Tibial artery (tissue), 4 donors: ENCODE measurements around the gene MINK1.

Experiments used
- DNase-seq, 2 donors: peaks; one replicate each; pipeline ENCODE4 v3.0.0-alpha.2; 2019
- H3K27ac ChIP-seq, 2 donors: fragments of 200-600 bp; sonication (generic) in 1 of 2; 1 replicate in 1 of 2; 2 replicates in 1 of 2; pipeline ENCODE4 v1.5.1; 2018 to 2019; ENCODE audit warnings: mild to moderate bottlenecking in 1 of 2
- H3K27me3 ChIP-seq, 2 donors: fragments of 200-600 bp; sonication (generic) in 1 of 2; one replicate each; pipeline versions ENCODE4 v1.5.1 to v1.6.0; 2016 to 2019
- H3K36me3 ChIP-seq, 3 donors: fragments of 200-600 bp; sonication (generic) in 2 of 3; one replicate each; pipeline ENCODE4 v1.5.1; 2016 to 2019; ENCODE audit warnings: mild to moderate bottlenecking in 2 of 3
- H3K4me1 ChIP-seq, 4 donors: fragments of 200-600 bp; sonication (generic) in 2 of 4; 1 replicate in 3 of 4; 2 replicates in 1 of 4; pipeline ENCODE4 v1.5.1; 2016 to 2019
- H3K4me3 ChIP-seq, 2 donors: fragments of 200-600 bp; sonication (generic) in 1 of 2; 1 replicate in 1 of 2; 2 replicates in 1 of 2; pipeline ENCODE4 v1.5.1; 2018 to 2019; ENCODE audit warnings: mild to moderate bottlenecking in 2 of 2
- H3K9me3 ChIP-seq, 3 donors: fragments of 200-600 bp; sonication (generic) in 1 of 3; one replicate each; pipeline ENCODE4 v1.5.1; 2016 to 2019
- intact Hi-C: fragments of 100-400 bp; cut with DNase I; formaldehyde crosslinking; loops from one replicate; pipeline ENCODE4 v1.15.0; 2023; ENCODE audit warnings: low total_unique reads
- TF ChIP-seq, protein P1 (sequence below), 2 experiments: fragments of 200-600 bp in 1 of 2; fragments of 450-650 bp in 1 of 2; IDR thresholded peaks; one replicate each; pipeline ENCODE4 v1.5.1; 2017 to 2019; ENCODE audit warnings: antibody characterized with exemption in 2 of 2, mild to moderate bottlenecking in 1 of 2, moderate library complexity in 1 of 2

Gene MINK1

DNA sequence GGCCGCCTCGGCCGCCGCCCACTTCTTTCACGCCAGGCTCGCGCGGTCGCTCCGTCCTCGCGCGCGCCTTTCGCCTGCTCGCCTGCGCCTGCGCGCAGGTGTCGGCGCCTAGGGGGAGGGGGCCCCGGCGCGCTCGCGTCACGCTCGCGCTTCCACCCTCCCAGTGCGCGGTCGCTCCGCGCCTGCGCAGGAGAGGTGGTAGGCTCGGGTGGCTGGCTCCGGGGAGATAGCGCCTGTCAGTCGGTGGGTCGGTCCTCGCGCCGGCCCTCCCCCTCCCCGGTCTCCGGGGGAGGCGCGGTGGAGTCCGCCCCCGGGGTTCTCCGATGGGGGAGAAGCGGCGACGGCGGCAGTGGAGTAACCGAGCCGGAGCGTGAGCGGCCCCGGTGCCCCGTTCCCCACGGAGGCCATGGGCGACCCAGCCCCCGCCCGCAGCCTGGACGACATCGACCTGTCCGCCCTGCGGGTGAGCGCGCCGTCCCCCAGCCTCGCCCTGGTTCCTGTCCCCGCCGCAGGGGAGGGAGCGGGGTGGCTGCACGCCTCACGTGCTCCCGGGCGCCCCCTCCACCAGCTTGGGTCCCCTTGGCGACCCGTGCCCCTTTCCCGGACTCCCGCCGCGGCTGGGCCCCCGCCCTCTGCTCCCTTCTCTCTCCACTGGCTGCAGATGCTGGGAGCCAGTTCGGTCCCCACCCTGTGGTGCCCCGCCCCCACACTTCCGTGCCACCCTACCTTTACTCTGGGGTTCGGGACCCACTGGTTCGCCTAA, at the start of gene MINK1:
MINK1 (plus strand) TSS at position 163 of the 763 bp plus-strand sequence; CDS start at position 407, 244 bp downstream.
- Histone ChIP-seq H3K4me1 (peaks cover 0 to 18% (median 11%) of the 10 kb centered on the region in 4 donors), H3K27me3 (no peaks in the 10 kb centered on the region), H3K36me3 (no peaks in the 10 kb centered on the region), H3K4me3 (peak within 1 kb of the TSS; percentile 83 to 90), H3K27ac (peak within 1 kb of the TSS; percentile 88 to 91), H3K9me3 (no peaks in the 10 kb centered on the region)
- TF ChIP-seq, protein P1, sequence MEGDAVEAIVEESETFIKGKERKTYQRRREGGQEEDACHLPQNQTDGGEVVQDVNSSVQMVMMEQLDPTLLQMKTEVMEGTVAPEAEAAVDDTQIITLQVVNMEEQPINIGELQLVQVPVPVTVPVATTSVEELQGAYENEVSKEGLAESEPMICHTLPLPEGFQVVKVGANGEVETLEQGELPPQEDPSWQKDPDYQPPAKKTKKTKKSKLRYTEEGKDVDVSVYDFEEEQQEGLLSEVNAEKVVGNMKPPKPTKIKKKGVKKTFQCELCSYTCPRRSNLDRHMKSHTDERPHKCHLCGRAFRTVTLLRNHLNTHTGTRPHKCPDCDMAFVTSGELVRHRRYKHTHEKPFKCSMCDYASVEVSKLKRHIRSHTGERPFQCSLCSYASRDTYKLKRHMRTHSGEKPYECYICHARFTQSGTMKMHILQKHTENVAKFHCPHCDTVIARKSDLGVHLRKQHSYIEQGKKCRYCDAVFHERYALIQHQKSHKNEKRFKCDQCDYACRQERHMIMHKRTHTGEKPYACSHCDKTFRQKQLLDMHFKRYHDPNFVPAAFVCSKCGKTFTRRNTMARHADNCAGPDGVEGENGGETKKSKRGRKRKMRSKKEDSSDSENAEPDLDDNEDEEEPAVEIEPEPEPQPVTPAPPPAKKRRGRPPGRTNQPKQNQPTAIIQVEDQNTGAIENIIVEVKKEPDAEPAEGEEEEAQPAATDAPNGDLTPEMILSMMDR (IDR thresholded peaks at IDR 0.05) = peak in 1 of 2 experiments; percentile 3
- DNase-seq = peak; percentile 82 to 93
- intact Hi-C loops = loop anchor here (5.0 to 10.0 kb wide), 2 partner anchors 46 to 51 kb away; partner anchors contain the start of genes GLTPD2 and VMO1

DNA sequence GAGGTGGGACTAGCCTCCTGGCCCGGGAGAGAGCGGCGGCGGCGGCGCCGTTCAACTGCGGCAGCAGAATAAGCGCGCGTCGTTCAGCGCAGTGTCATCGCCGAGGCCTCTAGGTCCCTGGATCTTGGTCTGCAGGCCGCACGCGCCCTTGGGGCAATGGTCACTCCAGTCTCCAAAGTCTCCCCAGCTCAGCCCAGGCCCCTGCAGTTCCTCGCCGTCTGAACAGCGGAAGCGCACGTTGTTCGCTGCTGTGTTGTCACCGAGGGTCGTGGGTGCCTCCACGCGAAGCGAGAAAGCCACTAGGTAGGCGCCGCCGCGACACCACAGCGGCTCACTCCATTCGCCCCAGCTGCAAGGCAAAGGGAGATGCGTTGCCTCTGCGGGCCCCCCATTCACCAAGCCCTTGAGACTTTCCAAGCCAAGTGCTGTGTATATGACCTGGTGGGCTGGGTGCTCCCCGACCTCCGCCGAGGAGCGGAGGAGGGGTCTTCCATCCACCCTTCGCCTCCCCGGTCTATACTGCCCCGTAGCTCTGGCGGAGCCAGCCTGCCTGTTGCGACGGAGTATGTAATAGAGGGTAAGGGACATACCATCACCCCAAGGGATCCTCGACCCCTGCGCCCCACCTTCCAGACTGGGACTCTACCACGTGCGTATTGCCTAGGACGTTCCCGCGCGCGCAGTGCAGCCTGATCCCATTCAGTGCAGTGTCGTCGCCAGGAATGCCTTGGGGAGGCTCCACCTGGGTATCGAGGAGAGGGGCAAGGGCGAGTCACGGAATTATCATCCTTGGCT, 47.6 kb upstream of the MINK1 start:
- DNase-seq = no peak
- Histone ChIP-seq H3K27ac (no peak overlapping the region), H3K9me3 (no peaks in the 10 kb centered on the region), H3K36me3 (no peaks in the 10 kb centered on the region), H3K4me1 (peaks cover 0 to 42% (median 31%) of the 10 kb centered on the region in 4 donors), H3K27me3 (peaks cover 0 to 46% of the 10 kb centered on the region in 2 donors), H3K4me3 (peak overlapping the region; percentile 9 to 33)
- intact Hi-C loops = loop anchor here (5.0 kb wide), 3 partner anchors 47 to 97 kb away; partner anchors contain the start of genes MED11 and MINK1
- TF ChIP-seq, protein P1 (IDR thresholded peaks at IDR 0.05) = no peak

GRCh38 chr17:4786106-4786511, 47.0 kb upstream of the MINK1 start, which contains the start of gene VMO1:
Gene VMO1 (minus strand): TSS chr17:4786364. CDS start chr17:4786352, 12 bp downstream.
- H3K27me3 ChIP-seq = peaks cover 0 to 41% of the 10 kb centered on the region in 2 donors
- H3K4me3 ChIP-seq = peak within 1 kb of the TSS; percentile 9 to 33
- DNase-seq = no peak
- intact Hi-C loops = loop anchor here (5.0 kb wide), 3 partner anchors 46 to 96 kb away; partner anchors contain the start of genes MED11 and MINK1
- no peaks in the 10 kb centered on the region for H3K36me3 ChIP-seq
- H3K27ac ChIP-seq = no peak within 1 kb of the TSS
- peaks cover 0 to 46% (median 31%) of the 10 kb centered on the region in 4 donors for H3K4me1 ChIP-seq
- H3K9me3 ChIP-seq = no peaks in the 10 kb centered on the region
- TF ChIP-seq, protein P1 (IDR thresholded peaks at IDR 0.05) = no peak

GRCh38 chr17:4786516-4786915, 46.6 kb upstream of the MINK1 start:
- H3K36me3 ChIP-seq = no peaks in the 10 kb centered on the region
- peak overlapping the region; percentile 9 to 33 for H3K4me3 ChIP-seq
- H3K27ac ChIP-seq = no peak overlapping the region
- peaks cover 0 to 37% of the 10 kb centered on the region in 2 donors for H3K27me3 ChIP-seq
- H3K4me1 ChIP-seq = peaks cover 0 to 46% (median 31%) of the 10 kb centered on the region in 4 donors
- intact Hi-C loops = loop anchor here (5.0 kb wide), 3 partner anchors 46 to 96 kb away; partner anchors contain the start of genes MED11 and MINK1
- TF ChIP-seq, protein P1 (IDR thresholded peaks at IDR 0.05) = no peak
- no peaks in the 10 kb centered on the region for H3K9me3 ChIP-seq
- DNase-seq = no peak

DNA sequence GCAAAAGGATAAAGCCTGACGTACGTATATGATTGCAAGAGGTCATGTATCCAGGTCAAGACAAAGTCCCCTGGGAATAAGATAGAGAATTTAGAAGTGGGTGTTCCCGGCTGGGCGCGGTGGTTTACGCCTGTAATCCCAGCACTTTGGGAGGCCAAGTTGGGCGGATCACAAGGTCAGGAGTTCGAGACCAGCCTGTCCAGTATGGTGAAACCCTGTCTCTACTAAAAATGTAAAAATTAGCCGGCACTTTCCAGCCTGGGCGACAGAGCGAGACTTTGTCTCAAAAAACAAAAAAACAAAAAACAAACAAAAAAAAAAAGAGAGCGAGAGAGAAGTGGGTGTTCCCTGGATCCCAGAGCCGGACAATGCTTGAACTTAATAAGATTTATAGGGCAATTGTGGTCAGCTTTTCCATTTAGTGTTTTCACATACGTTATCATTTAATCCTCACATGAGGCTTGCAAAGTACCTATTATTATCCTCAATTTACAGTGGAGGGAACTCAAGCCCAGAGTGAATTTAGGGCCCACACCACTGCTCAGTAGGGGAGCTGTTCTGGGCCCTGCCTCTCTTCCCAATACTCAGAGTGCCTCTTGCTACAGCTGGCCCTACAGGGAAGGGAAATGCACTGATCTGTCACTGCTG, 44.9 kb upstream of the MINK1 start:
- TF ChIP-seq, protein P1 (IDR thresholded peaks at IDR 0.05) = no peak
- Histone ChIP-seq H3K27me3 (peaks cover 0 to 20% of the 10 kb centered on the region in 2 donors), H3K4me1 (peaks cover 0 to 46% (median 31%) of the 10 kb centered on the region in 4 donors), H3K36me3 (no peaks in the 10 kb centered on the region), H3K4me3 (no peak overlapping the region), H3K9me3 (no peaks in the 10 kb centered on the region), H3K27ac (no peak overlapping the region)
- DNase-seq = no peak
- intact Hi-C loops = loop anchor here (5.0 kb wide), 3 partner anchors 44 to 94 kb away; partner anchors contain the start of genes MED11 and MINK1
